ENCODE measurements around the gene PLA2G2C.
"Not testable (repeated sequence)": the region's sequence is repeated elsewhere in the genome, so short reads cannot be mapped to it uniquely, and the experiment has no call there.

PLA2G2C gene

DNA sequence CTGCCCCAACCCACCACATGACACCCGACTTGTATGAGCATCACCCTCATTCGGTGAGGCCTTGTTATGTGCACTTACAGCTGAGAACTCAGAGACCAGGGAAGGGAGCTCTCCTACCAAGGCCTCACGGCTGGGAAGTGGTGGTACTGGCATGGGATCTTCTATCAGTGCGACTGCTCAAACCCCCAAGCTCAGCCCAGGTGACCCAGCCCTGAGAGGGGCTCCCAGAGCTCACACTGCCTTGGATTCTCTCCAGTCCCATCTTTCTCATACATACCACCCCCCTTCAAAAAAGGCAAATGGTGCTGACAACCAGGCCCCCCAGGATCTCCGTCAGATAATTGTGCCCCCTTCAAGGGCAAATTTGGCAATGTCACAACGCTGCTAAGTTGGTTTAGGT is 48.0 kb downstream of the PLA2G2C start:
- DNase-seq (ENCODE audit: low read depth in 1 of 2, low spot score in 1 of 2): no peak

- no peak for DNase-seq (ENCODE audit: low read depth in 1 of 2, low spot score in 1 of 2)
Measured at GRCh38 chr1:20137604-20138003, 48.7 kb downstream of the PLA2G2C start.

DNA sequence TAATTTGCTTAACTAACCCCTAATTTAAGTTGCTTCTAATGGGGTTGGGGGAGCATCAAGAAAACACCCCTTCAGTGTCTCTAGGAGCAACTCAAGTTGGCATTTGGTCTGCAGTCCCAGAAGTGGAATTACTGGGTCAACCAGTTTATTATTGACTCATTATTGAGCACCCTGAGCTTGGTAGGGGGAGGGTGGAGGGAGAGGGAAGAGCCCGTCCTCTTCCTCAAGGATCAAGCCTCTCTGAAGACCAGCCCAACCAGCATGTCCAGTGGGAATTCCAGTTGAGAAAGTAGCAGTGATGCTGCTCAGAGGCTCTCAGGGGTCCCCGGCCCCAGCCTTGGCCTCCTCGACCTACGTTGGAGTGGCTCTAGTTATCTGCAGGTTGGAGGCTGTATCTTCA is 49.3 kb downstream of the PLA2G2C start:
- DNase-seq (ENCODE audit: low read depth in 1 of 2, low spot score in 1 of 2): no peak

DNA sequence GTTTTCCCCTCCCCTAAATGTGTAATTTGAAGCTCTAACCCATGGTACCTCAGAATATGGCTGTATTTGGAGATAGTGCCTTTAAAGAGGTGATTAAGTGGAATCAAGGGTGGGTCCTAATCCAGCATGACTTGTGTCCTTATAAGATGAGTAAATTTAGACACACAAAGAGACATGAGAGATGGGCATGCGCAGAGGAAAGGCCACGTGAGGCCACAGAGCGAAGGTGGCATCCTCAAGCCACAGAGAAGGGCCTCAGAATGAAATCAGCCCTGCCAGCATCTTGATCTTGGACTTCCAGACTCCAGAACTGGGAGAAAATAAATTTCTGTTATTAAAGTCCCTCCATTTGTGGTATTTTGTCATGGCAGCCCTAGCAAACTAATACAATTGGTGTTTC is 50.1 kb downstream of the PLA2G2C start:
- DNase-seq (ENCODE audit: low read depth in 1 of 2, low spot score in 1 of 2): no peak

DNA sequence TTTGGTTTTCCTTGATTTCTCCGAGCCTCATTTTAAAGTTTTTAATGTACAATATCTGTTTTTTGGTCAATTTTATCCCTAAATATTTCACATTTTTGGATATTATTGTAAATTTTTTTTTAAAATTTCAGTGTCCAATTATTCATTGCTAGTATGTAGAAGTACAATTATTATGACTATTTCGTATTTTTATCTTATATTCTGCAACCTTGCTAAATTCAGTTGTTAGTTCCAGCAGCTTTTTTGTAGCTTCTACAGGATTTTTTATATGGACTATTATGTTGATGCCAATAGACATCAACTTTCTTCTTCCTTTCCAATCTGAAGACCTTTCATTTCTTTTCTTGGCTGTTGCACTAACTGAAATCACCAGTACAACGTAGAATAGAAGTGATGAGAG is 51.3 kb downstream of the PLA2G2C start:
- no peak for DNase-seq (ENCODE audit: low read depth in 1 of 2, low spot score in 1 of 2)

DNA sequence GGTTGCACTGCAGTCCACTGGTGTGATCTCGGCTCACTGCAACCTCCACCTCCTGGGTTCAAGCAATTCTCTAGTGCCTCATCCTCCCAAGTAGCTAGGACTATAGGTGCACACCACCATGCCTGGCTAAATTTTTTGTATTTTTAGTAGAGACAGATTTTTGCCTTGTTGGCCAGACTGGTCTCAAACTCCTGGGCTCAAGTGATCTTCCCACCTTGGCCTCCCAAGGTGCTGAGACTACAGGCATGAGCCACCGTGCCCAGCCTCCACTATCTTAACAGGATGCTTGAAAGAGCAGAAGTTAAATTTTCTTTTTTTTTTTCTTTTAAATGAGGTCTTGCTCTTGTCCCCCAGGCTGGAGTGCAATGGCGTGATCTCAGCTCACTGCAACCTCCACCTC is 55.8 kb downstream of the PLA2G2C start:
- DNase-seq (ENCODE audit: low read depth in 1 of 2, low spot score in 1 of 2): not testable (repeated sequence)

DNA sequence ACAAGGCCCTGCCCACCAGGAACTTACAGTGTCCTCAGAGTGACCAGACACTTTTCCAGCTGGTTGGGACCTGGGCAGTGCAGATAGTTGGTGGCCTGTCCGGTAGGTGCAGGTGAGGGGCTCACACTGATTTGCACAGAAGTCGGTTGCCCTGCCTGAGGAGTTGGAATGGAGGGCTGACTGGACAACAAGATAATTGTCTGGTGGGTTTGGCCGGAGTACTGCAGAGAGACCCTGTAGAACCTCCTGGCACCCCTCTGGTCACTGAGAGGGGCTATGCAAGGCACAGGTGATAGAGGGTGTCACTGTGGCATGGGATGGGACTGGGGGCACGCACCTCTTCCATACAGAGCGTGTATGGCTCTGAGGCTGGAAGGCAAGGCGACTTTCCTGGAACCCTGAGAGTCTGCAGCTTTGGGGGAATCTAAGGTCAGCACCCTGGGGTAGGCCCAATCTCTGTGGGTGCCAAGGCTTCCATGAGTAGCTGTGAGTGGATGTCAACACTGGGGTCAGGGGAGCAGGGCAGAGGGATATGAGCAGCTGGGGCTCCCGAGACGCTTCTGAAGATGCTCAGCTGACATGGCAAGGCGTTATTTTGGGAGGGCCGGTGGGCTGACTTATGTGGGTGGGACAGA is 59.4 kb downstream of the PLA2G2C start:
- DNase-seq (ENCODE audit: low read depth in 1 of 2, low spot score in 1 of 2): no peak

- DNase-seq (ENCODE audit: low read depth in 1 of 2, low spot score in 1 of 2): no peak
Measured at GRCh38 chr1:20126041-20126805, 60.1 kb downstream of the PLA2G2C start.

DNA sequence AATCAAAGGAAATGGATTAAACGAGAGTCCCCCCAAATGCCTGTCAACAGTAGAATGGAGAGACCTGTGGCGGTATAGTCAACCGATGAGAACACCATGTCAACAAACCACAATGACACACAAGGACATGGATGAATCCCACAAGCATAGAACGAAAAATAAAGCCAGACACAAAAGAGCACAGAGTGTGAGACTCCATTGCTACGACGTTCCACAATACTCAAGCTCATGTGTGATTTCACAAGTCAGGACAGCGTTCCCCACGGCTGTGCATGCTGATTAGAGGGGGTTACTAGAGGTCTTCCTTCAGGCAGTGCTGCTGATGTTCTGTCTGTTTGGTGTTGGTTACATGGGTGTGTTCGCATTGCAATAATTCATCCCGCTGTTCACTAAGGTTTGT is 61.2 kb downstream of the PLA2G2C start:
- no peak for DNase-seq (ENCODE audit: low read depth in 1 of 2, low spot score in 1 of 2)

DNA sequence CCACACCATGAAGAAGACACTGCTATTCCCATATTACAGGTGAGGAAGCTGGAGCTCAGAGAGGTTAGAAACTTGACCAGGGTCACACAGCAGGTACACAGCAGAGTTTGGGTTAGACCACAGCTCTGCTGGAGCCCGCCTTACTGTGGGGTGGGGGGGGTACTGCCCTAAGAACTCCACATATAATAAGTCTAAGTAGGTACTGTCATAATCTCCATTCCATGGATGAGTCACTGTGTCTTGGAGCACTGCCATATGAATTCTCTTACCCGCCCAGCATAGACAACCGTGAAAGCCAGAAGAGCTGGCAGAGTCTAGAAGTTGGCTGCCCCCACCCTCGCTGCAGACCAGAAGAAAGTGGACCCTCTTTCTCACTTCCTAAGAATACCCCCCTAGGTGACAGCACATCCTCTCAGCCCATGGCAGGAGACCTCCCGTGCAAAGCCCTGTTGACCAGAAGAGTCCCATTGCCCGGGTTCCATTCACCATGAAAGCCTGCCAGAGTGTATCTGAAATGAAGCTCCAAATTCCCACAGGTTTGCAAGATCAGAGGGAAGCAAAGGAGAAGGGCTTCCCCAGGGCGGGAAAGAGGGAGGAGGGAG is 61.8 kb downstream of the PLA2G2C start:
- no peak for DNase-seq (ENCODE audit: low read depth in 1 of 2, low spot score in 1 of 2)

GRCh38 chr1:20123722-20124455 is 62.4 kb downstream of the PLA2G2C start:
- DNase-seq (ENCODE audit: low read depth in 1 of 2, low spot score in 1 of 2): no peak

DNA sequence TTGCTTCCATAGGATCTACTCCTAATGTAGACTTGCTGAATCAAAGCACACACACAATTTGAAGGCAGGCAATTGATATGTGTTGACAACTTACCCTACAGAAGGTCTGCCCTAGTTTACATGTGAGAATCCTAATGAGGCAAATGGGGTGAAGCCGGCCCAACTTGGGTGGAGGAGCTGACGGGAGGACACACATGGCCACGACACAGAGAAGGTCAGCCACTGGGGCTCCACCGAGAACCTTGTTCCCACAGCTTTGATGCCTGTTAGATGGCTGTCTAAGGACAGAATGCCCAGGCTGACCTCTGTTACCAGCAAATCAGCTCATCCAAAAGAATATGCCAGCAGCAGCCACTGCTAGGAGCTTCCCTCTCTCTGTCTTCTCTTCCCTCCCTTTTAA is 65.5 kb downstream of the PLA2G2C start:
- DNase-seq (ENCODE audit: low read depth in 1 of 2, low spot score in 1 of 2): no peak

DNA sequence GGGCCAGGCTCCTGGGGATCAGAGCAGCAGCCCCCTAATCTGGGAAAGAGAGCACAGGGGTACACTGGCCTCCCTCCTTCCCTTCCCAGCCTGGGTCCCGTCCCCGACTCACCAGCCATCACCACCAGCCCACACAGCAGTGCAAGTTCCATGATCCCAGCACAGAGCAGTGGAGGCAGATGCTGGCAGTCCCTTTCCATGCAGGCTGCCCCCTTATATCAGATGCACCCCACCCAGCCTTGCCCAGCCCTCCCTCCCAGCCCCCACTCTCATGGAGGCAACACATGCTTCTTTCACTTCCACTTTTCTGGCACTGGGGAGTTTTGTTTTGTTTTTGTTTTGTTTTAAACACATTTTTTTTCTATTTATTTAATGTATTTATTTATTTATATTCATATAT is 67.0 kb downstream of the PLA2G2C start, which contains the start of gene PLA2G2D:
Gene PLA2G2D (minus strand): TSS at position 190 of the 400 bp plus-strand sequence. CDS start 38 bp downstream, at position 152.
- no peak for DNase-seq (ENCODE audit: low read depth in 1 of 2, low spot score in 1 of 2)

- no peak for DNase-seq (ENCODE audit: low read depth in 1 of 2, low spot score in 1 of 2)
Measured at GRCh38 chr1:20117236-20117635, 69.1 kb downstream of the PLA2G2C start.

DNA sequence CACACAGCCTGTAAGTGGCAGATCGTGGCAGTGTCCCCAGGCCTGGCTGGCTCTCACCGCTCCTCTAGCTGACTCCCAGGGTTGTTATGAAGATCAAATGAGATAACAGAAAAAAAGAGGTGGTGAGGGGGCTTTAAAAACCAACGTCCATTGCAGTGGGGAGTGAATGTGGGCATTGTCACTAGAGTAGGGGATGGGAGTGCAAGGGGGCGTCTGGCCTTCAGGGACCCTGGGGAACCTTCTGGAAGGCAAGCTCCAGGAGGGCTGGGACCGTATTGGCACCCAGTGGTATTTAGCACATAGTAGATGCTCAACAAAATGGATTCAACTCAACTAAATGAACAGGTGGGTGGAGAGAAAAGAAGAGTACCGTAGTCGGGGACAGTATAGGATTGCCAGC is 70.4 kb downstream of the PLA2G2C start:
- no peak for DNase-seq (ENCODE audit: low read depth in 1 of 2, low spot score in 1 of 2)

DNA sequence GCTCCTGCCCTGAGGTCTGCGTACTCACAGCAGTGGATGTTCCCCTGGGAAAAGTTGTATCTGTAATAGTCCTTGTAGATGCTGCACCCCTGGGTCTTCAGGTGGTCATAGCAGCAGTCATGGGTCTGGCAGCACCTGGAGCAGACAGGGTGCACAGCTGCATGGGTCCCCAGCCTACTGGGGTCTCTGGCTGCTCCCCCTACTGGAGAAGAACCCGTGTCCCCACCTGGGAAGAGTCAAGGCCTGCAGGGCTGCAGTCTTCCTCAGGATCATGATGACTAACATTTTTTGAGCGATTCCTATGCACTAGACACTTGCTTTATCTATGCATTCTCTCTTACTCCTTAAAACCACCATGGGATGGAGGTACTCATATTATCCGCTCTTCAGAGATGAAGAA is 70.8 kb downstream of the PLA2G2C start:
- DNase-seq (ENCODE audit: low read depth in 1 of 2, low spot score in 1 of 2): no peak

- DNase-seq (ENCODE audit: low read depth in 1 of 2, low spot score in 1 of 2): no peak
Measured at GRCh38 chr1:20114021-20114648, 72.2 kb downstream of the PLA2G2C start.
